UCSD-AML1 (cell line): ENCODE measurements around the gene OR1A1.
"Not testable (repeated sequence)": the region's sequence is repeated elsewhere in the genome, so short reads cannot be mapped to it uniquely, and the experiment has no call there.

Experiments used
- DNase-seq: peaks from one replicate; lab custom pipeline; 2025; ENCODE audit not compliant: unreplicated experiment; lab: John Stamatoyannopoulos, UW

Gene OR1A1

GRCh38 chr17:3207367-3207766 is at the start of gene OR1A1:
OR1A1 (plus strand) TSS chr17:3207667; CDS start chr17:3215621, 7,954 bp downstream.
- no peak for DNase-seq

- DNase-seq, result no peak
Observed at GRCh38 chr17:3167574-3167973, 39.9 kb upstream of the OR1A1 start.

GRCh38 chr17:3189961-3190360 is 17.5 kb upstream of the OR1A1 start:
- DNase-seq, result no peak

GRCh38 chr17:3197219-3197618 is 10.2 kb upstream of the OR1A1 start, which contains the start of gene OR1A2:
OR1A2 (plus strand) TSS chr17:3197519; CDS start chr17:3197519, 0 bp downstream.
- DNase-seq, result no peak

- DNase-seq, result no peak
Observed at GRCh38 chr17:3208484-3208883, 1.0 kb downstream of the OR1A1 start.

- DNase-seq, result no peak
Observed at GRCh38 chr17:3213001-3213400, 5.5 kb downstream of the OR1A1 start.

GRCh38 chr17:3213587-3213986 is 6.1 kb downstream of the OR1A1 start:
- no peak for DNase-seq

- not testable (repeated sequence) for DNase-seq
Observed at GRCh38 chr17:3219978-3220377, 12.5 kb downstream of the OR1A1 start.

GRCh38 chr17:3221850-3222249 is 14.4 kb downstream of the OR1A1 start:
- DNase-seq, result no peak

GRCh38 chr17:3222505-3222904 is 15.0 kb downstream of the OR1A1 start:
- no peak for DNase-seq

GRCh38 chr17:3224721-3225352 is 17.4 kb downstream of the OR1A1 start:
- DNase-seq, result not testable (repeated sequence)

- not testable (repeated sequence) for DNase-seq
Observed at GRCh38 chr17:3232300-3232699, 24.8 kb downstream of the OR1A1 start.

- DNase-seq, result not testable (repeated sequence)
Observed at GRCh38 chr17:3238685-3239084, 31.2 kb downstream of the OR1A1 start.

- not testable (repeated sequence) for DNase-seq
Observed at GRCh38 chr17:3241044-3241443, 33.6 kb downstream of the OR1A1 start.

GRCh38 chr17:3244841-3245240 is 37.4 kb downstream of the OR1A1 start:
- DNase-seq, result not testable (repeated sequence)

GRCh38 chr17:3249013-3249412 is 41.5 kb downstream of the OR1A1 start:
- DNase-seq, result not testable (repeated sequence)

- DNase-seq, result no peak
Observed at GRCh38 chr17:3256575-3256974, 49.1 kb downstream of the OR1A1 start.

GRCh38 chr17:3260163-3260562 is 52.7 kb downstream of the OR1A1 start:
- no peak for DNase-seq

- no peak for DNase-seq
Observed at GRCh38 chr17:3260600-3260999, 53.1 kb downstream of the OR1A1 start.
